GM19240 (cell line): ENCODE results near the gene SLCO2A1.

Experiments used
- DNase-seq: peaks from one replicate; pipeline ENCODE4 v3.0.0; 2011; ENCODE audit warnings: low spot score; ENCODE audit not compliant: insufficient read length

Gene SLCO2A1

GRCh38 chr3:133934996-133935842 lies 94.5 kb downstream of the SLCO2A1 start:
- DNase-seq, result no peak

- DNase-seq, result no peak
Measured at GRCh38 chr3:133934073-133934970, 95.4 kb downstream of the SLCO2A1 start.

GRCh38 chr3:133933097-133934024 lies 96.4 kb downstream of the SLCO2A1 start:
- DNase-seq, result no peak

- no peak for DNase-seq
Measured at GRCh38 chr3:133932009-133932408, 97.7 kb downstream of the SLCO2A1 start.

GRCh38 chr3:133931084-133931483 lies 98.6 kb downstream of the SLCO2A1 start:
- DNase-seq, result no peak

GRCh38 chr3:133930341-133930933 lies 99.3 kb downstream of the SLCO2A1 start:
- DNase-seq, result no peak

GRCh38 chr3:133928903-133929607 lies 100.7 kb downstream of the SLCO2A1 start:
- DNase-seq, result no peak

GRCh38 chr3:133928136-133928893 lies 101.4 kb downstream of the SLCO2A1 start:
- no peak for DNase-seq

- peak; percentile 63 for DNase-seq
Measured at GRCh38 chr3:133927540-133928066, 102.1 kb downstream of the SLCO2A1 start.

GRCh38 chr3:133926736-133927539 lies 102.8 kb downstream of the SLCO2A1 start:
- no peak for DNase-seq

GRCh38 chr3:133925960-133926735 lies 103.6 kb downstream of the SLCO2A1 start:
- no peak for DNase-seq

- no peak for DNase-seq
Measured at GRCh38 chr3:133924041-133924440, 105.7 kb downstream of the SLCO2A1 start.

- DNase-seq, result no peak
Measured at GRCh38 chr3:133921592-133921991, 108.1 kb downstream of the SLCO2A1 start.

- no peak for DNase-seq
Measured at GRCh38 chr3:133917144-133917543, 112.6 kb downstream of the SLCO2A1 start.

GRCh38 chr3:133915685-133916658 lies 113.8 kb downstream of the SLCO2A1 start:
- DNase-seq, result no peak

- no peak for DNase-seq
Measured at GRCh38 chr3:133914839-133915600, 114.7 kb downstream of the SLCO2A1 start.
